GM23248 (cell line): ENCODE measurements around the gene XPO4. TPM values are rescaled to one million over a fixed set of nuclear protein-coding genes. Genes with fewer than 3 reads are reported as not detected.

Experiments
- DNase-seq: peaks from one replicate; pipeline ENCODE4 v3.0.0-alpha.2; 2015
- H2AFZ ChIP-seq: fragments of 200-600 bp; sonication (generic); 2 replicates; pipeline ENCODE4 v1.6.1; 2016; ENCODE audit warnings: antibody characterized with exemption
- H3F3A ChIP-seq: fragments of 200-600 bp; sonication (generic); 2 replicates; pipeline ENCODE4 v1.6.1; 2016; ENCODE audit warnings: mild to moderate bottlenecking, antibody characterized with exemption, mixed run types; ENCODE audit not compliant: insufficient read depth
- H3K27ac ChIP-seq: fragments of 200-600 bp; sonication (generic); 2 replicates; pipeline ENCODE4 v1.5.1; 2016; ENCODE audit warnings: mild to moderate bottlenecking
- H3K27me3 ChIP-seq: fragments of 200-600 bp; sonication (generic); replicated peaks from 2 replicates; pipeline ENCODE4 v1.6.1; 2016; ENCODE audit warnings: mild to moderate bottlenecking; ENCODE audit not compliant: insufficient read depth
- H3K36me3 ChIP-seq: fragments of 200-600 bp; sonication (generic); 2 replicates; pipeline ENCODE4 v1.6.1; 2016; ENCODE audit warnings: low read depth, mild to moderate bottlenecking
- H3K4me1 ChIP-seq: fragments of 200-600 bp; sonication (generic); 2 replicates; pipeline ENCODE4 v1.6.1; 2016; ENCODE audit warnings: mild to moderate bottlenecking; ENCODE audit not compliant: insufficient read depth
- H3K4me2 ChIP-seq: fragments of 200-600 bp; sonication (generic); one replicate; pipeline ENCODE4 v1.6.1; 2016; ENCODE audit warnings: mild to moderate bottlenecking; ENCODE audit not compliant: unreplicated experiment
- H3K4me3 ChIP-seq: fragments of 200-600 bp; sonication (generic); 2 replicates; pipeline ENCODE4 v1.5.1; 2016; ENCODE audit warnings: mild to moderate bottlenecking
- H3K79me2 ChIP-seq: fragments of 200-600 bp; sonication (generic); 2 replicates; pipeline ENCODE4 v1.6.1; 2016; ENCODE audit warnings: mild to moderate bottlenecking; ENCODE audit not compliant: insufficient read depth
- H3K9ac ChIP-seq: fragments of 200-600 bp; sonication (generic); 2 replicates; pipeline ENCODE4 v1.6.1; 2016; ENCODE audit warnings: mild to moderate bottlenecking
- H3K9me2 ChIP-seq: fragments of 200-600 bp; sonication (generic); 2 replicates; pipeline ENCODE4 v1.6.1; 2016; ENCODE audit warnings: mixed run types, mild to moderate bottlenecking, moderate library complexity; ENCODE audit not compliant: insufficient read depth
- H3K9me3 ChIP-seq: fragments of 200-600 bp; sonication (generic); one replicate; pipeline ENCODE4 v1.6.1; 2017; ENCODE audit warnings: low read depth
- H4K20me1 ChIP-seq: fragments of 200-600 bp; sonication (generic); 2 replicates; pipeline ENCODE4 v1.6.0; 2016; ENCODE audit not compliant: insufficient read depth
- EZH2 ChIP-seq: fragments of 200-600 bp; sonication (generic); IDR thresholded peaks from 2 replicates; pipeline ENCODE4 v1.6.1; 2018; ENCODE audit warnings: antibody characterized with exemption, mild to moderate bottlenecking; ENCODE audit not compliant: insufficient read depth, poor library complexity, severe bottlenecking
- EZH2phosphoT487 ChIP-seq: fragments of 200-600 bp; sonication (generic); IDR thresholded peaks from 2 replicates; pipeline ENCODE4 v1.6.1; 2018; ENCODE audit warnings: antibody characterized with exemption, moderate library complexity, mild to moderate bottlenecking, low read depth; ENCODE audit not compliant: insufficient read depth
- WGBS, 2 experiments: methylation state at CpG; one replicate each; pipeline ENCODE4 v1.1.6; 2015 to 2017; ENCODE audit warnings: low lambda C conversion rate in 2 of 2, low coverage in 1 of 2; ENCODE audit errors: missing lambda C conversion rate in 2 of 2; 5-methylcytosine and 5-hydroxymethylcytosine counted together
- in situ Hi-C: fragments of 300-500 bp; cut with MboI; formaldehyde crosslinking; loops from 2 replicates; pipeline ENCODE4 v1.15.0; 2020
- polyA plus RNA-seq: library from polyadenylated mRNA; unstranded; fragments of >200 nt; fragmentation: Nextera tagmentation; extraction: Ambion mirVana; gene quantifications from 2 replicates; pipeline ENCODE4 v1.2.1, GENCODE V29; 2016
- total RNA-seq: library from RNA; depleted of rRNA; stranded (reverse); fragments of >200 nt; shearing (Covaris generic); gene quantifications from 2 replicates; pipeline ENCODE4 v1.2.3, GENCODE V29; 2014; rRNA removed

The XPO4 gene
- total and polyA plus RNA-seq, 2 experiments from 2014 or later = 4.9 to 15.0 TPM

GRCh38 chr13:20727856-20728255 lies 174.7 kb downstream of the XPO4 start:
- Histone ChIP-seq H3K9me3 (no peaks in the 10 kb centered on the region), H3K27me3 (no peaks in the 10 kb centered on the region), H3F3A (0 out of 2 replicates have a peak, but pooled peaks cover under 1% of the 10 kb centered on the region), H3K27ac (no peak overlapping the region), H3K4me2 (no peak overlapping the region), H3K9me2 (no peaks in the 10 kb centered on the region), H3K4me3 (no peak overlapping the region), H2AFZ (no peak overlapping the region), H3K36me3 (no peaks in the 10 kb centered on the region; the same call in 1 of the 2 replicates), H4K20me1 (no peaks in the 10 kb centered on the region), H3K4me1 (0 out of 2 replicates have a peak, but pooled peaks cover 3% of the 10 kb centered on the region), H3K9ac (no peak overlapping the region), H3K79me2 (no peaks in the 10 kb centered on the region)
- 75 to 82% methylated on average over 6 of the region's 6 CpGs for WGBS, 2 experiments
- in situ Hi-C loops = no loop called here
- no peak for DNase-seq
- TF ChIP-seq EZH2 (no peak), EZH2phosphoT487 (no peak)

Other genes with a start within 250 kb of the XPO4 start
- 0.54 TPM in 1 of 2 replicates, not detected in the other for gene IL17D, start 199.0 kb downstream of the XPO4 start, total RNA-seq
- gene IL17D, start 199.0 kb downstream of the XPO4 start, polyA plus RNA-seq = 0.28 and 0.51 TPM in 2 replicates
- 9.1 and 13.7 TPM in 2 replicates for gene EEF1AKMT1, start 128.8 kb downstream of the XPO4 start, total RNA-seq
- 23.0 and 23.1 TPM in 2 replicates for gene EEF1AKMT1, start 128.8 kb downstream of the XPO4 start, polyA plus RNA-seq
- gene LATS2, start 158.8 kb upstream of the XPO4 start, total RNA-seq = 23.0 and 28.5 TPM in 2 replicates
- 10.6 and 11.8 TPM in 2 replicates for gene LATS2, start 158.8 kb upstream of the XPO4 start, polyA plus RNA-seq
- 51.7 and 56.0 TPM in 2 replicates for gene SAP18, start 237.4 kb upstream of the XPO4 start, total RNA-seq
- 487 TPM in 2 replicates for gene SAP18, start 237.4 kb upstream of the XPO4 start, polyA plus RNA-seq